Measurements from ENCODE around the gene SLC25A46.
"Not testable (repeated sequence)": the region's sequence is repeated elsewhere in the genome, so short reads cannot be mapped to it uniquely, and the experiment has no call there.

Gene SLC25A46

GRCh38 chr5:110738812-110739651, at the start of gene SLC25A46:
TSS of gene SLC25A46 (plus strand) at chr5:110739007. CDS start at chr5:110739120, 113 bp downstream.
- ATAC-seq: peak; percentile 93
- DNase-seq: peak; percentile 85

GRCh38 chr5:110690587-110690986, 48.2 kb upstream of the SLC25A46 start:
- H3K4me1 Mint-ChIP-seq; H3K4me3 Mint-ChIP-seq; H3K27me3 Mint-ChIP-seq; H3K9me3 Mint-ChIP-seq; ATAC-seq; DNase-seq; H3K27ac Mint-ChIP-seq; H3K36me3 Mint-ChIP-seq (ENCODE audit: low read depth): not testable (repeated sequence)

More at GRCh38 chr5:110738812-110739651, at the start of gene SLC25A46:
- H3K27me3 Mint-ChIP-seq: peaks cover 2% of the 10 kb centered on the region
- H3K4me3 Mint-ChIP-seq: peak within 1 kb of the TSS; percentile 98
- peaks cover 7% of the 10 kb centered on the region for H3K36me3 Mint-ChIP-seq (ENCODE audit: low read depth)
- H3K9me3 Mint-ChIP-seq: no peaks in the 10 kb centered on the region
- peaks cover 31% of the 10 kb centered on the region for H3K4me1 Mint-ChIP-seq
- peak within 1 kb of the TSS; percentile 93 for H3K27ac Mint-ChIP-seq

GRCh38 chr5:110692669-110693068, 46.1 kb upstream of the SLC25A46 start:
- H3K36me3 Mint-ChIP-seq (ENCODE audit: low read depth); H3K4me3 Mint-ChIP-seq; H3K4me1 Mint-ChIP-seq; H3K27ac Mint-ChIP-seq; DNase-seq; ATAC-seq; H3K9me3 Mint-ChIP-seq; H3K27me3 Mint-ChIP-seq: not testable (repeated sequence)

GRCh38 chr5:110702300-110702699, 36.5 kb upstream of the SLC25A46 start:
- H3K9me3 Mint-ChIP-seq: no peaks in the 10 kb centered on the region
- H3K27ac Mint-ChIP-seq: no peak overlapping the region
- no peaks in the 10 kb centered on the region for H3K36me3 Mint-ChIP-seq (ENCODE audit: low read depth)
- no peak for ATAC-seq
- peaks cover 4% of the 10 kb centered on the region for H3K27me3 Mint-ChIP-seq
- H3K4me1 Mint-ChIP-seq: no peaks in the 10 kb centered on the region
- H3K4me3 Mint-ChIP-seq: no peak overlapping the region
- no peak for DNase-seq

GRCh38 chr5:110702704-110703103, 36.1 kb upstream of the SLC25A46 start:
- DNase-seq: no peak
- H3K36me3 Mint-ChIP-seq (ENCODE audit: low read depth): no peaks in the 10 kb centered on the region
- H3K9me3 Mint-ChIP-seq: no peaks in the 10 kb centered on the region
- peaks cover 4% of the 10 kb centered on the region for H3K27me3 Mint-ChIP-seq
- H3K27ac Mint-ChIP-seq: no peak overlapping the region
- no peak for ATAC-seq
- no peaks in the 10 kb centered on the region for H3K4me1 Mint-ChIP-seq
- H3K4me3 Mint-ChIP-seq: no peak overlapping the region

GRCh38 chr5:110703481-110703880, 35.3 kb upstream of the SLC25A46 start:
- peaks cover 4% of the 10 kb centered on the region for H3K27me3 Mint-ChIP-seq
- H3K27ac Mint-ChIP-seq: no peak overlapping the region
- H3K36me3 Mint-ChIP-seq (ENCODE audit: low read depth): no peaks in the 10 kb centered on the region
- H3K4me3 Mint-ChIP-seq: no peak overlapping the region
- no peaks in the 10 kb centered on the region for H3K4me1 Mint-ChIP-seq
- ATAC-seq: no peak
- DNase-seq: no peak
- no peaks in the 10 kb centered on the region for H3K9me3 Mint-ChIP-seq

- no peak for ATAC-seq
- Mint-ChIP-seq H3K4me1 (no peaks in the 10 kb centered on the region), H3K9me3 (no peaks in the 10 kb centered on the region), H3K27ac (no peak overlapping the region), H3K36me3 (ENCODE audit: low read depth) (no peaks in the 10 kb centered on the region), H3K4me3 (no peak overlapping the region), H3K27me3 (peaks cover 12% of the 10 kb centered on the region)
- no peak for DNase-seq
Measured at GRCh38 chr5:110705349-110705748, 33.5 kb upstream of the SLC25A46 start.

GRCh38 chr5:110707260-110707844, 31.5 kb upstream of the SLC25A46 start:
- DNase-seq: no peak
- Mint-ChIP-seq H3K4me3 (no peak overlapping the region), H3K9me3 (no peaks in the 10 kb centered on the region), H3K27ac (no peak overlapping the region), H3K27me3 (peaks cover 15% of the 10 kb centered on the region), H3K4me1 (no peaks in the 10 kb centered on the region), H3K36me3 (ENCODE audit: low read depth) (no peaks in the 10 kb centered on the region)
- no peak for ATAC-seq

- Mint-ChIP-seq H3K9me3 (no peaks in the 10 kb centered on the region), H3K4me3 (no peak overlapping the region), H3K36me3 (ENCODE audit: low read depth) (no peaks in the 10 kb centered on the region), H3K27me3 (peaks cover 8% of the 10 kb centered on the region), H3K4me1 (no peaks in the 10 kb centered on the region), H3K27ac (no peak overlapping the region)
- ATAC-seq (no peak), DNase-seq (no peak)
Measured at GRCh38 chr5:110716247-110717245, 22.3 kb upstream of the SLC25A46 start.

- Mint-ChIP-seq H3K9me3 (no peaks in the 10 kb centered on the region), H3K4me1 (no peaks in the 10 kb centered on the region), H3K27ac (no peak overlapping the region), H3K27me3 (peaks cover 8% of the 10 kb centered on the region), H3K36me3 (ENCODE audit: low read depth) (no peaks in the 10 kb centered on the region), H3K4me3 (no peak overlapping the region)
- DNase-seq (no peak), ATAC-seq (no peak)
Measured at GRCh38 chr5:110718311-110718710, 20.5 kb upstream of the SLC25A46 start.

GRCh38 chr5:110726249-110727024, 12.4 kb upstream of the SLC25A46 start, which contains the start of gene TMEM232:
TSS of gene TMEM232 (minus strand) at chr5:110726671. CDS start at chr5:110667352, 59,319 bp downstream.
- H3K27ac Mint-ChIP-seq: no peak within 1 kb of the TSS
- peak within 1 kb of the TSS; percentile 77 for H3K4me3 Mint-ChIP-seq
- no peaks in the 10 kb centered on the region for H3K9me3 Mint-ChIP-seq
- DNase-seq: peak; percentile 69
- H3K4me1 Mint-ChIP-seq: peaks cover 5% of the 10 kb centered on the region
- peak; percentile 99 for ATAC-seq
- no peaks in the 10 kb centered on the region for H3K36me3 Mint-ChIP-seq (ENCODE audit: low read depth)
- peaks cover 2% of the 10 kb centered on the region for H3K27me3 Mint-ChIP-seq

- DNase-seq (no peak), ATAC-seq (peak; percentile 11)
- Mint-ChIP-seq H3K4me3 (peak overlapping the region; percentile 77), H3K27ac (no peak overlapping the region), H3K4me1 (peaks cover 5% of the 10 kb centered on the region), H3K9me3 (no peaks in the 10 kb centered on the region), H3K36me3 (ENCODE audit: low read depth) (no peaks in the 10 kb centered on the region), H3K27me3 (peaks cover 5% of the 10 kb centered on the region)
Measured at GRCh38 chr5:110727025-110727314, 11.8 kb upstream of the SLC25A46 start.

- not testable (repeated sequence) for ATAC-seq; H3K27me3 Mint-ChIP-seq; H3K36me3 Mint-ChIP-seq (ENCODE audit: low read depth); H3K4me3 Mint-ChIP-seq; H3K27ac Mint-ChIP-seq; H3K9me3 Mint-ChIP-seq; DNase-seq; H3K4me1 Mint-ChIP-seq
Measured at GRCh38 chr5:110731499-110731898, 7.3 kb upstream of the SLC25A46 start.

GRCh38 chr5:110734101-110734500, 4.7 kb upstream of the SLC25A46 start:
- H3K9me3 Mint-ChIP-seq: no peaks in the 10 kb centered on the region
- H3K4me1 Mint-ChIP-seq: peaks cover 11% of the 10 kb centered on the region
- no peak overlapping the region for H3K27ac Mint-ChIP-seq
- no peaks in the 10 kb centered on the region for H3K36me3 Mint-ChIP-seq (ENCODE audit: low read depth)
- H3K27me3 Mint-ChIP-seq: peaks cover 11% of the 10 kb centered on the region
- H3K4me3 Mint-ChIP-seq: no peak overlapping the region
- no peak for ATAC-seq
- no peak for DNase-seq
